Lower leg skin (tissue), 4 donors: ENCODE results near the gene NCKAP5. TPM values are rescaled to one million over a fixed set of nuclear protein-coding genes. Genes with fewer than 3 reads are reported as not detected.

Source experiments
- DNase-seq, 2 donors: peaks; one replicate each; pipeline ENCODE4 v3.0.0-alpha.2; 2019; ENCODE audit warnings: low spot score in 2 of 2
- H3K4me3 ChIP-seq: fragments of 200-600 bp; sonication (generic); 2 replicates; pipeline ENCODE4 v1.5.1; 2017; ENCODE audit warnings: mild to moderate bottlenecking, low read depth; ENCODE audit not compliant: poor library complexity, severe bottlenecking
- CTCF ChIP-seq, 3 donors: fragments of 450-650 bp; IDR thresholded peaks; one replicate each; pipeline ENCODE4 v1.5.1; 2016; ENCODE audit warnings: antibody characterized with exemption in 3 of 3, mild to moderate bottlenecking in 3 of 3, moderate library complexity in 2 of 3
- POLR2A ChIP-seq, 2 donors: fragments of 450-650 bp; IDR thresholded peaks; one replicate each; pipeline ENCODE4 v1.6.1; 2016 to 2017; ENCODE audit warnings: antibody characterized with exemption in 2 of 2, mild to moderate bottlenecking in 1 of 2, moderate library complexity in 1 of 2
- WGBS, 2 donors: methylation state at CpG; one replicate each; pipeline ENCODE4 v1.1.5; 2018; 5-methylcytosine and 5-hydroxymethylcytosine counted together
- intact Hi-C: fragments of 100-400 bp; cut with DNase I; formaldehyde crosslinking; loops from one replicate; pipeline ENCODE4 v1.15.0; 2023; ENCODE audit warnings: low total_unique reads
- total RNA-seq, 4 donors: library from RNA; depleted of rRNA; stranded (reverse); fragments of >200 nt; gene quantifications; one replicate each; pipeline ENCODE4 v1.1.0, GENCODE V29; 2016

Gene NCKAP5
- total RNA-seq, 4 donors from 2014 or later: 2.0 to 5.1 (median 3.6) TPM

GRCh38 chr2:133072837-133073694 lies 495.2 kb downstream of the NCKAP5 start:
- H3K4me3 ChIP-seq: no peak overlapping the region
- DNase-seq: no peak
- 58 to 62% methylated on average over 5 of the region's 5 CpGs for WGBS, 2 donors
- intact Hi-C loops: no loop called here
- TF ChIP-seq POLR2A (IDR thresholded peaks at IDR 0.05): no peak
- TF ChIP-seq CTCF (IDR thresholded peaks at IDR 0.05): no peak

- no peak overlapping the region for H3K4me3 ChIP-seq
- TF ChIP-seq POLR2A (IDR thresholded peaks at IDR 0.05): no peak
- no peak for DNase-seq
- intact Hi-C loops: no loop called here
- 26 to 31% methylated on average over 4 of the region's 4 CpGs for WGBS, 2 donors
These were observed 504.5 kb downstream of the NCKAP5 start for GRCh38 chr2:133063775-133064174.

- DNase-seq: no peak
- intact Hi-C loops: no loop called here
- no peak overlapping the region for H3K4me3 ChIP-seq
- TF ChIP-seq POLR2A (IDR thresholded peaks at IDR 0.05) (no peak), CTCF (IDR thresholded peaks at IDR 0.05) (no peak)
- 87 to 92% methylated on average over 2 of the region's 2 CpGs for WGBS, 2 donors
These were observed 505.2 kb downstream of the NCKAP5 start for GRCh38 chr2:133062931-133063665.

- H3K4me3 ChIP-seq: no peak overlapping the region
- no peak for DNase-seq
- TF ChIP-seq POLR2A (IDR thresholded peaks at IDR 0.05) (no peak), CTCF (IDR thresholded peaks at IDR 0.05) (no peak)
- intact Hi-C loops: no loop called here
- 70 to 72% methylated on average over 3 of the region's 3 CpGs for WGBS, 2 donors
These were observed 506.2 kb downstream of the NCKAP5 start for GRCh38 chr2:133061874-133062593.

GRCh38 chr2:133054297-133054696 lies 514.0 kb downstream of the NCKAP5 start:
- no peak overlapping the region for H3K4me3 ChIP-seq
- TF ChIP-seq CTCF (IDR thresholded peaks at IDR 0.05) (no peak), POLR2A (IDR thresholded peaks at IDR 0.05) (no peak)
- intact Hi-C loops: no loop called here
- WGBS, 2 donors: 36 to 49% methylated on average over 3 of the region's 3 CpGs
- DNase-seq: no peak

- DNase-seq: no peak
- WGBS, 2 donors: 87 to 88% methylated on average over 3 of the region's 3 CpGs
- no peak for TF ChIP-seq CTCF (IDR thresholded peaks at IDR 0.05)
- TF ChIP-seq POLR2A (IDR thresholded peaks at IDR 0.05): no peak
- no peak overlapping the region for H3K4me3 ChIP-seq
- intact Hi-C loops: no loop called here
These were observed 514.7 kb downstream of the NCKAP5 start for GRCh38 chr2:133053541-133053940.
